Epithelial cell of prostate (primary cell): Measurements from ENCODE around the gene GRID1.

Experiments used
- DNase-seq: peaks from one replicate; pipeline ENCODE4 v3.0.0-alpha.2; 2011; ENCODE audit warnings: low read depth, low spot score
- H3K27ac ChIP-seq: fragments of 450-650 bp; 2 replicates; pipeline ENCODE4 v1.5.1; 2017; ENCODE audit warnings: mild to moderate bottlenecking

GRID1 gene

GRCh38 chr10:86007171-86007570 lies 359.4 kb downstream of the GRID1 start:
- H3K27ac ChIP-seq, result no peak overlapping the region
- no peak for DNase-seq

DNA sequence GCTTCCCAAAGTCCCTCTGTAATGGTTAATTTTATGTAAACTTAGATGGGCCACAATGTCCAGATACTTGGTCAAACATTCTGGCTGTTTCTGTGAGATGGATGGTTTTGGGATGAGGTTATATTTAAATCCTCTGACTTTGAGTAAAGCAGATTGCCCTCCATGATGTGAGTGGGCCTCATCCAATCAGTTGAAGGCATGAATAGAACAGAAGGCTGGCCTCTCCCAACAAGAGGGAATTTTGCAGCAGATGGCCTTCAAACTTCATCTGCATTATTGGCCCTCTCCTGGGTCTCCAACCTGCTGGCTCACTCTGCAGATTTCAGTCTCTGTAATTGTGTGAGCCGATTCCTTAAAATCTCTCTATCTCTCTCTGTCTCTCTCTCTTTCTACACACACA lies 362.3 kb downstream of the GRID1 start:
- no peak for DNase-seq
- no peak overlapping the region for H3K27ac ChIP-seq

- no peak overlapping the region for H3K27ac ChIP-seq
These were observed 363.4 kb downstream of the GRID1 start for GRCh38 chr10:86003201-86003621.

DNA sequence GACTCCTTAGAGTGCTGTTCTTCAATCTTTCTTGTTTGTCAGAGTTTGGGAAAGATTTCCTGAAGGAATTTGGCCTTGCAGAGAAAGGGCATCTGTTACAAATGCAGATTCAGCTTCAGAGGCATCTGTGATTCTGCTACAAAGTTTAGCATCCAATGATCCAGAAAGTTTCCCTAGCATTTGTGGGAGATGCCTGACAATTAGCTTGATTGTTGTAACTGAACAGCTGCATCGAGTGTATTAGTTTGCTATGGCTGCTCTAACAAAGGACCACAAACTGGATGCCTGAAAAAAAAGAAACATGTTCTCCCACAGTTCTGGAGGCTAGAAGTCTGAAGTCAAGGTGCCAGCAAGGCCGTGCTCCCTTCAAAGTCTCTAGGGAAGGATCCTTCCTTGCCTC lies 365.1 kb downstream of the GRID1 start:
- H3K27ac ChIP-seq, result no peak overlapping the region

More at GRCh38 chr10:86003201-86003621, 363.4 kb downstream of the GRID1 start:
- no peak for DNase-seq

DNA sequence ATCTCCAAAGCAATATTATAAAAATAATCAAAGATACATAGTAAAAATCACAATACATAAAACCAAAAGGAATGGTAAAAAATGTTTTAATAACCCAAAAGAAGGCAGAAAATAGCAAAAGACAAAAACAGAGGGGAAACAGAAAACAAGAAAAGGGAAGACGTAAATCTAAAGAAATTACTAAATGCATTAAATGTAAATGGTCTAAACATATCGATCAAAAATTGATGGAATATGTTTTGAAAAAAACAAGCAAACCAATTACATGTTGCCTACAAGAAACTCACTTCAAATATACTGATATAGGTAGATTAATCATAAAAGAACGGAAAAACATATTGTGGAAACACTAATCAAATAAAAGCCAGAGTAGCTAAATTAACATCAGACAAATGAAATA lies 369.1 kb downstream of the GRID1 start:
- no peak overlapping the region for H3K27ac ChIP-seq
- DNase-seq, result no peak

More for the DNA sequence above, 365.1 kb downstream of the GRID1 start:
- no peak for DNase-seq

DNA sequence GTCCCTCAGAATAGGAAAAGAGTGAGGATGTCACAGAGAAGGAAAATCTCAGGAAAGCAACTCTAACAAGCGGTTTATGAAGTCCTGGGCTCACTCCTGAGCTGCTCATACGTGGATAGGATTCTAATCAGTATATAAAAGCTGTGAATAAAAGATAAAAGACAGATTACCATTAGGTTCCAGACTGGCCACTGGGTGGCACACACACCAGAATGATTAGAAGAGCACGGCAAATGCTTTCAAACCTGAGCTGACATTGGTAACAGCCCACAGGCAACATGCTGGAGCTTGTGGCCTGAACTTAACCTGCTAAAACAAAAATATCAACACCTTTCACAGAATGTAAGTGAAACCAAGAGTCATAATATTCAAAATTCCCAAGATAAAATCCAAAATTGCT lies 370.8 kb downstream of the GRID1 start:
- DNase-seq, result no peak
- no peak overlapping the region for H3K27ac ChIP-seq

- no peak for DNase-seq
- no peak overlapping the region for H3K27ac ChIP-seq
These were observed 372.6 kb downstream of the GRID1 start for GRCh38 chr10:85993840-85994507.

DNA sequence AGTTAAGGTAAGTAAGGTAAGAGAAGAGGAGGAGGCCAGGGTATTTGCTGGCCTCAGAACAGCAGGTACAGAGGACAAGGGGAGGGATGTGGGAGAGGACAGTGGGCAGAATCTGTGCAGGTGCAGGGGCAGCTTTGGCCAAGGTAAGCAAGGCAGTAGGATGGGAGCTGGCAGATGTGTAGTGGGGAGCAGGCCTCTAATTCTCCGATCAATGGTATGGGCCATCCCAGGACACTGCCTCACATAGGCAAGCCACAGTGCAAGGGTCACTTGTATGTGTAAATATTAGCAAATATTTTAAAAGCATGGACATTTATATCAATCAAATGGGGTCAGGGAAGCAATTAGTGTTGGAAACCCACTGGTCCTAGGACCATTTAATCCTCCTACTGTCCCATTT lies 373.5 kb downstream of the GRID1 start:
- DNase-seq, result no peak
- no peak overlapping the region for H3K27ac ChIP-seq

- no peak for DNase-seq
- no peak overlapping the region for H3K27ac ChIP-seq
These were observed 374.3 kb downstream of the GRID1 start for GRCh38 chr10:85992324-85992723.

DNA sequence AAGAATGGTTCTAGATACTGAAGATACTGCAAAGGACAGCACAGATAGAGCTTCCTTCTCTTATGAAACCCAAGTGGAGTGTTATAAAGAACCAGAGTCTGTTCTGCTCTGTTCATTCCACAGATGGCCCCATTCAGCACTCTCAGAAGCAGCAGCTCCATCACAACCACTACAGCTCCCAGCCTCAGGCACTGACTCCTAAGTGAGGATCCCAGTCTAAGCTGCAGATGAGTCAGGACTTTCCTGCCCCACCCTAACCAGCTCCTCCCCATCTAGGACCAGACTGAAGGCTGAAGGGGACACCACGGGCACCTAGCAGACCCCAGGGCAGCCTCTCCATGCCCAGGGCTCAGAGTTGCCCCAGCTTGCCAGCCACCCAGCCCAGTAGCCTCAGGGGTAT lies 379.8 kb downstream of the GRID1 start:
- no peak for DNase-seq

GRCh38 chr10:85983051-85983450 lies 383.5 kb downstream of the GRID1 start:
- no peak overlapping the region for H3K27ac ChIP-seq

More for the DNA sequence above, 379.8 kb downstream of the GRID1 start:
- no peak overlapping the region for H3K27ac ChIP-seq

GRCh38 chr10:85979598-85979997 lies 387.0 kb downstream of the GRID1 start:
- no peak overlapping the region for H3K27ac ChIP-seq
- no peak for DNase-seq

More at GRCh38 chr10:85983051-85983450, 383.5 kb downstream of the GRID1 start:
- DNase-seq, result no peak

DNA sequence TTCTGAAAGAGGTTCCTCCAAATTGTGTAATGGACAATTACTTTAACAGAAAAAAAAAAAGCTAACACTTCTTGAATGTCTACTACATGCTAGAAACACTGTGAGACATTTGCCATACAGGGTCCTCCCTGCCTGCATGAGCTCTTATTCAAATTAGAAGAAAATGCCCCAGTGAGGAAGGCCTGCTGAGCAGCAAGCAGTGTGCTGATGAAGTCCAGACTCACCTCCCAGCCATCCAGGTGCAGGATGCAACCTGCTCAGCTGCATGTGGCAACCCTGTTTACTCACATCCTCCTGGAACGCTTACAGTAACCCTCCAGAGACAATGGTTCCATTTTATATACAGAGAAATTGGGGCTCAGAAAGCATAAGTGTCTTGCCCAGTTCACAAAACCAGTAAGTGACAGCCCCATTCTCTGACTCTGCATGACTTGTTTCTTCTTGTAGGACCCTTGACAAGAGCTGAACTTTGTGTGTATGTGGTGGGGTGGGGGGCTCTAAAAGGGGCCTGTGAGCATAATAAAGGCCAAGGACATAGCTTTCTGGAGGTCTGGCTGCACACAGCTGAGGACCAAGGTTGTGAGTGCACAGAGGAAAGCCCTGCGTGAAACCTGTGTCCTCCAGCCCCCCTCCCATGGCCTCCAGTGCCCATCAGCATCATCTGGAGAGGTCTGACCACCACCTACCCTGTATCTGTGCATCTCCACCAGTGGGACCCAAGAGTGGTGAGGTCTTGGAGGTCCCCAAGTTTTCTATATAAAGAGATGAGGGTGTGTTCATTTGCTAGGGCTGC lies 387.8 kb downstream of the GRID1 start:
- H3K27ac ChIP-seq, result peak overlapping the region; percentile 71
- peak; percentile 70 for DNase-seq

DNA sequence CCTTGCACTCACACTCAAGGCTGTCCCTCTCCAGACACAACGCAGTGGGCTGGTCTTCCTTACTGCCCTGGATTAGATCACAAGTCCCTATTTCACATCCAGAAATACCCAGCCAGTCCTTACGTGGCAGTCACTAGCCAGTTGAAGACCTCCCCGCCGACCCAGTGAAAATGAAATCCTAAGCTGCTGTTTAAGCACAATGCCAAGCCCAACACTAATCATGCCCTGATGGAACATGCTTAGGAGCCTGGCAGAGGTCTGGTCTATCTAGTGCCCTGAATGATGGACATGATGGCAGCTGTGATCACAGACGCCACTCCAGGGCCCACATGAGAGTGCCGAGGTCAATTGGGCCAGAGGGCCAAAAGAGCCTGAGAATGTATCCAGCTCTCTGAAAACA lies 389.0 kb downstream of the GRID1 start:
- peak overlapping the region; percentile 71 for H3K27ac ChIP-seq
- DNase-seq, result no peak

GRCh38 chr10:85976267-85976793 lies 390.3 kb downstream of the GRID1 start:
- H3K27ac ChIP-seq, result no peak overlapping the region
- no peak for DNase-seq

GRCh38 chr10:85971494-85971893 lies 395.1 kb downstream of the GRID1 start:
- H3K27ac ChIP-seq, result no peak overlapping the region
- DNase-seq, result no peak

DNA sequence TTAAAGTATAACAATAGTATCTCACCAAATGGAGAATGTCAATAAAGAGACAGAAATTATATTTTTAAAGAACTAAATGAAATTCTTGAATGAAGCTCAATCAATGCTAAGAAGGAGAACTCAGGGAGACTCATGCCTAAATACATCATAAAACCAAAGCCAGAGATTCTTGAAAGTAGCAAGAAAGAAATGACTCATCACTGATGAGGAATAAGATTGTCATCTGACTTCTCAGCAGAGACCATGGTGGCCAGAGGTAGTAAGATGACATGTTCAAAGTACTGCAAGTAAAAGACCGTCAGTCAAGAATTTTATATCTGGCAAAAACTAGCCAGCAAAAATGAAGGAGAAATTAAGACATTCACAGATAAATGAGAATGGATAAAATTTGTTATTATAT lies 399.0 kb downstream of the GRID1 start:
- no peak overlapping the region for H3K27ac ChIP-seq
- peak; percentile 39 for DNase-seq

DNA sequence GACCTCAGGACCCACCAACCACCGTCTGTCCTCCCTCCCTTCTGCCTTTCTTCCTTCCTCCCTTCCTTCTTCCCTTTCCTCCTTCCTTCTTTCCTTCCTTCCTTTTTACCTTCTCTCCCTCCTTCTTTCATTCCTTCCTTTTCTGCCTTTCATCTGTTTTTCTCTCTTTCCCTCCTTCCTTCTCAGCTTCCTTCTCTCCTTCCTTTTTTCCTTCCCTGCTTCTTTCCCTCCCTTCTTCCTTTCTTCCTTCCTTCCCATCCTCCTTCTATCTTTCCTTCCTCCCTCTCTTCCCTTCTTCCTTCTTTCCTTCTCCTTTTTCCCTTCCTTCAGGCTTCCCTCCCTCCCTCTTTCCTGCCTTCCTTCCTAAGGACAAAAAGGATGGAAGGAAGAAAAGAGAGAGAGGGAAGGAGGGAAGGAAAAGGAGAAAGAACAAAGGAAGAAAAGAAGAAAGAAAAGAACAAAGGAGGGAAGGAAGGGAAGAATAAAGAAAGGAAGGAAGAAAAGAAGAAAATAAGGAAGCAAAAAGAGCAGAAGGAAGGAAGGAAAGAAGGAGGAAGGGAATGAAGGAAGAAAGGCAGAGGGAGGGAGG lies 405.0 kb downstream of the GRID1 start:
- no peak overlapping the region for H3K27ac ChIP-seq
- no peak for DNase-seq

DNA sequence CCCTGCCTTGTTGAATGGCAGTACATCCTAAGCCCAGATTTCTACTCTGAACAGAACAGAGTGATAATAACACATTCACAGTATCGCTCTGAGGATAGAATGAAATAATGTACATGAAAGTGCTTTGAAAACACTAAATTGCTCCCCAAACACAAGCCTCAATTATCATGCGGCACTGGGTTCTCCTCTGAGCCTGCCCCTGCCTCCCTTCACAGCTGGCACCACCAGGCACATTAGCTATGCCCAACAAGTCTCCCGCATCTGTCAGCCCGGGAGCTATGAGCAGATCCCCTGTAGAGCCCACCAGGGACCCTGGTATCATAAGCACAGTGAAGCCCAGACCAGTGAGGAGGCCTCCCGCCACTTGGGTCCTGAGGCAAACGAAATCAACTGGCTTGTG lies 405.5 kb downstream of the GRID1 start:
- no peak for DNase-seq
- no peak overlapping the region for H3K27ac ChIP-seq

GRCh38 chr10:85959239-85959638 lies 407.4 kb downstream of the GRID1 start:
- H3K27ac ChIP-seq, result no peak overlapping the region
- no peak for DNase-seq

GRCh38 chr10:85950921-85951320 lies 415.7 kb downstream of the GRID1 start:
- H3K27ac ChIP-seq, result no peak overlapping the region
- DNase-seq, result no peak
